ENCODE results near the gene RASIP1. TPM values are rescaled to one million over a fixed set of nuclear protein-coding genes. Genes with fewer than 3 reads are reported as not detected.

The RASIP1 gene
- total RNA-seq, 1 donor from 2014 or later = 59.4 TPM

- peak; percentile 65 to 81 for DNase-seq (ENCODE audit: low read depth in 2 of 2)
These were observed 65.2 kb downstream of the RASIP1 start for GRCh38 chr19:48674921-48675824.

GRCh38 chr19:48674216-48674809 is 66.1 kb downstream of the RASIP1 start:
- DNase-seq (ENCODE audit: low read depth in 2 of 2) = no peak

- no peak for DNase-seq (ENCODE audit: low read depth in 2 of 2)
These were observed 66.8 kb downstream of the RASIP1 start for GRCh38 chr19:48673436-48674100.

- no peak for DNase-seq (ENCODE audit: low read depth in 2 of 2)
These were observed 67.4 kb downstream of the RASIP1 start, which contains the start of gene NTN5 for GRCh38 chr19:48672994-48673393. NTN5 (minus strand) TSS chr19:48673017; CDS start chr19:48670986, 2,031 bp downstream.

GRCh38 chr19:48671446-48671995 is 68.9 kb downstream of the RASIP1 start:
- no peak for DNase-seq (ENCODE audit: low read depth in 2 of 2)

GRCh38 chr19:48670699-48671445 is 69.5 kb downstream of the RASIP1 start:
- DNase-seq (ENCODE audit: low read depth in 2 of 2) = no peak

Other genes with a start within 250 kb of the RASIP1 start
- under 0.01 and 0.13 TPM in 2 replicates for gene LMTK3, start 228.8 kb downstream of the RASIP1 start, total RNA-seq
- 0.13 TPM in 1 of 2 replicates, not detected in the other for gene SULT2B1, start 188.4 kb downstream of the RASIP1 start, total RNA-seq
- not detected in 2 replicates for gene SPACA4, start 133.9 kb downstream of the RASIP1 start, total RNA-seq
- gene FAM83E, start 125.5 kb downstream of the RASIP1 start, total RNA-seq = 0.25 and 0.26 TPM in 2 replicates
- gene RPL18, start 121.4 kb downstream of the RASIP1 start, total RNA-seq = 1,899 and 2,423 TPM in 2 replicates
- gene SPHK2, start 121.1 kb downstream of the RASIP1 start, total RNA-seq = 3.9 and 6.3 TPM in 2 replicates
- 1.4 and 2.8 TPM in 2 replicates for gene DBP, start 103.2 kb downstream of the RASIP1 start, total RNA-seq
- 2.6 and 4.6 TPM in 2 replicates for gene CA11, start 94.4 kb downstream of the RASIP1 start, total RNA-seq
- gene NTN5, start 67.6 kb downstream of the RASIP1 start, total RNA-seq = under 0.01 TPM in 1 of 2 replicates, not detected in the other
- not detected in 2 replicates for gene FUT2, start 44.6 kb downstream of the RASIP1 start, total RNA-seq
- under 0.01 and 0.13 TPM in 2 replicates for gene MAMSTR, start 20.9 kb downstream of the RASIP1 start, total RNA-seq
- 0.25 and 0.26 TPM in 2 replicates for gene IZUMO1, start 6.3 kb upstream of the RASIP1 start, total RNA-seq
- gene FUT1, start 12.0 kb upstream of the RASIP1 start, total RNA-seq = 6.0 and 7.7 TPM in 2 replicates
- not detected in 2 replicates for gene FGF21, start 14.9 kb upstream of the RASIP1 start, total RNA-seq
- gene BCAT2, start 70.4 kb upstream of the RASIP1 start, total RNA-seq = 29.0 and 33.3 TPM in 2 replicates
- 2.8 and 4.2 TPM in 2 replicates for gene HSD17B14, start 95.9 kb upstream of the RASIP1 start, total RNA-seq
- 2.7 and 6.8 TPM in 2 replicates for gene PLEKHA4, start 128.0 kb upstream of the RASIP1 start, total RNA-seq
- 21.6 and 36.4 TPM in 2 replicates for gene PPP1R15A, start 131.8 kb upstream of the RASIP1 start, total RNA-seq
- under 0.01 and 0.13 TPM in 2 replicates for gene TULP2, start 158.1 kb upstream of the RASIP1 start, total RNA-seq
- gene NUCB1, start 159.7 kb upstream of the RASIP1 start, total RNA-seq = 89.7 and 166 TPM in 2 replicates
- gene DHDH, start 193.1 kb upstream of the RASIP1 start, total RNA-seq = 0.13 TPM in 1 of 2 replicates, not detected in the other
- 85.0 and 95.6 TPM in 2 replicates for gene BAX, start 214.3 kb upstream of the RASIP1 start, total RNA-seq
- 625 and 1,172 TPM in 2 replicates for gene FTL, start 224.7 kb upstream of the RASIP1 start, total RNA-seq

Measured in dermis microvascular lymphatic vessel endothelial cell (primary cell).